IMR-90 (cell line): ENCODE measurements around the gene CHN2. TPM values are rescaled to one million over a fixed set of nuclear protein-coding genes. Genes with fewer than 3 reads are reported as not detected.

ENCODE experiments used
- ATAC-seq: fragments of 200-7000 bp; cut with Tn5 transposase; 2 replicates; pipeline ENCODE4 v1.9.1; 2020; ENCODE audit warnings: low read depth, mild to moderate bottlenecking, moderate library complexity
- BruUV-seq: library from RNA; stranded (reverse); fragments of 400-500 nt; replicated peaks from 2 replicates; lab custom pipeline; 2021; lab: Mats Ljungman, UMichigan
- CTCF ChIA-PET: fragments of 300-600 bp; formaldehyde crosslinking; extraction: SDS; loops from one replicate; lab custom pipeline; 2021; ENCODE audit warnings: antibody characterized with exemption; lab: Yijun Ruan, JAX
- POLR2A ChIA-PET: fragments of 300-600 bp; sonication (Branson Sonifier 250); formaldehyde crosslinking; loops from one replicate; lab custom pipeline; 2022; ENCODE audit warnings: antibody characterized with exemption; ENCODE audit not compliant: unreplicated experiment; lab: Charles Lee
- DNase-seq: peaks from one replicate; pipeline ENCODE4 v3.0.0; 2013
- H2AFZ ChIP-seq: replicated peaks from 2 replicates; pipeline ENCODE3; 2013; ENCODE audit warnings: low read length, mild to moderate bottlenecking; ENCODE audit not compliant: poor library complexity
- H2AK5ac ChIP-seq: 2 replicates; pipeline ENCODE4 v1.6.1; 2013; ENCODE audit warnings: low read depth, low read length, inconsistent platforms
- H2AK9ac ChIP-seq: replicated peaks from 2 replicates; pipeline ENCODE3; 2013; ENCODE audit warnings: mild to moderate bottlenecking, low read depth, low read length, moderate library complexity; ENCODE audit not compliant: poor library complexity
- H2BK120ac ChIP-seq: 2 replicates; pipeline ENCODE4 v1.6.1; 2013; ENCODE audit warnings: low read depth, low read length, inconsistent platforms
- H2BK15ac ChIP-seq: 3 replicates; pipeline ENCODE4 v1.6.1; 2013; ENCODE audit warnings: low read depth, low read length, inconsistent platforms
- H2BK20ac ChIP-seq: 2 replicates; pipeline ENCODE4 v1.6.1; 2013; ENCODE audit warnings: low read depth, mild to moderate bottlenecking, inconsistent platforms, low read length, moderate library complexity
- H2BK5ac ChIP-seq: 2 replicates; pipeline ENCODE4 v1.6.1; 2013; ENCODE audit warnings: mild to moderate bottlenecking, low read depth, low read length, inconsistent platforms; ENCODE audit not compliant: poor library complexity, severe bottlenecking
- H3K14ac ChIP-seq: replicated peaks from 2 replicates; pipeline ENCODE4 v1.6.1; 2013; ENCODE audit warnings: low read depth, low read length, inconsistent platforms
- H3K18ac ChIP-seq: 2 replicates; pipeline ENCODE4 v1.6.1; 2013; ENCODE audit warnings: low read depth, low read length, control low read depth
- H3K23ac ChIP-seq: 2 replicates; pipeline ENCODE4 v1.6.1; 2013; ENCODE audit warnings: low read depth, low read length, inconsistent platforms
- H3K27ac ChIP-seq: 2 replicates; pipeline ENCODE4 v1.5.1; 2013; ENCODE audit warnings: mild to moderate bottlenecking, control low read depth, low read length; ENCODE audit not compliant: insufficient read depth
- H3K27me3 ChIP-seq: 2 replicates; pipeline ENCODE4 v1.6.1; 2013; ENCODE audit warnings: low read length; ENCODE audit not compliant: control insufficient read depth, insufficient read depth
- H3K36me3 ChIP-seq: 2 replicates; pipeline ENCODE4 v1.6.1; 2013; ENCODE audit warnings: low read length, mixed read lengths; ENCODE audit not compliant: control insufficient read depth, insufficient read depth
- H3K4ac ChIP-seq: 2 replicates; pipeline ENCODE4 v1.6.1; 2013; ENCODE audit warnings: low read depth, low read length, inconsistent platforms
- H3K4me1 ChIP-seq: 2 replicates; pipeline ENCODE4 v1.6.1; 2013; ENCODE audit warnings: low read length, mixed read lengths; ENCODE audit not compliant: control insufficient read depth, insufficient read depth
- H3K4me2 ChIP-seq: 2 replicates; pipeline ENCODE4 v1.6.1; 2013; ENCODE audit warnings: low read depth, mild to moderate bottlenecking, control low read depth, low read length, moderate library complexity
- H3K4me3 ChIP-seq: 2 replicates; pipeline ENCODE4 v1.5.1; 2013; ENCODE audit warnings: low read depth, mild to moderate bottlenecking, control low read depth, low read length, moderate library complexity; ENCODE audit not compliant: insufficient read depth
- H3K56ac ChIP-seq: 2 replicates; pipeline ENCODE4 v1.6.1; 2013; ENCODE audit warnings: low read length, inconsistent platforms; ENCODE audit not compliant: insufficient read depth; ENCODE audit errors: extremely low read depth
- H3K79me1 ChIP-seq, 2 experiments: 2 replicates each; pipeline ENCODE4 v1.6.1; 2013; ENCODE audit warnings: low read length in 2 of 2, inconsistent platforms in 1 of 2, low read depth in 1 of 2
- H3K9ac ChIP-seq: 2 replicates; pipeline ENCODE4 v1.6.1; 2013; ENCODE audit warnings: low read depth, low read length, control low read depth
- H3K9me1 ChIP-seq: 2 replicates; pipeline ENCODE4 v1.6.1; 2013; ENCODE audit warnings: low read length, inconsistent platforms; ENCODE audit not compliant: insufficient read depth
- H3K9me3 ChIP-seq: 2 replicates; pipeline ENCODE4 v1.6.1; 2013; ENCODE audit warnings: low read length; ENCODE audit not compliant: control insufficient read depth, insufficient read depth
- H4K20me1 ChIP-seq: 2 replicates; pipeline ENCODE4 v1.6.1; 2013; ENCODE audit warnings: low read length, inconsistent platforms; ENCODE audit not compliant: insufficient read depth
- H4K5ac ChIP-seq: 2 replicates; pipeline ENCODE4 v1.6.1; 2013; ENCODE audit warnings: mild to moderate bottlenecking, low read depth, low read length, control low read depth
- H4K8ac ChIP-seq, 2 experiments: 2 replicates each; pipeline ENCODE4 v1.6.1; 2013; ENCODE audit warnings: low read depth in 2 of 2, low read length in 2 of 2, control low read depth in 1 of 2, inconsistent platforms in 1 of 2
- H4K91ac ChIP-seq: 2 replicates; pipeline ENCODE4 v1.6.1; 2013; ENCODE audit warnings: low read depth, low read length, inconsistent platforms; ENCODE audit not compliant: insufficient read depth
- FOS ChIP-seq: fragments of 150-350 bp; IDR thresholded peaks from 2 replicates; pipeline ENCODE4 v1.6.1; 2016; ENCODE audit warnings: low read depth, low read length
- MAZ ChIP-seq: IDR thresholded peaks from 2 replicates; pipeline ENCODE4 v1.6.1; 2012; ENCODE audit warnings: low read depth, mild to moderate bottlenecking, low read length, improper control_type of control experiment, moderate library complexity, borderline replicate concordance
- RAD21 ChIP-seq: IDR thresholded peaks from 2 replicates; pipeline ENCODE4 v1.6.1; 2012; ENCODE audit warnings: low read length, improper control_type of control experiment
- WGBS, 2 experiments: methylation state at CpG; one replicate each; pipeline versions ENCODE4 v1.1.5 to v1.1.7; 2013; ENCODE audit warnings: missing lambda C conversion rate in 2 of 2; ENCODE audit not compliant: insufficient read length in 1 of 2; ENCODE audit errors: extremely low coverage in 2 of 2; 5-methylcytosine and 5-hydroxymethylcytosine counted together
- dilution Hi-C: fragments of 300-500 bp; cut with HindIII; formaldehyde crosslinking; loops from one replicate; pipeline ENCODE4 v1.14.3; 2018; ENCODE audit warnings: low sequenced_read_pairs; ENCODE audit not compliant: unreplicated experiment
- in situ Hi-C: fragments of 300-500 bp; cut with MboI; formaldehyde crosslinking; loops from 3 replicates; pipeline ENCODE4 v1.14.3; 2019; ENCODE audit warnings: low sequenced_read_pairs, inconsistent platforms, mixed read lengths
- intact Hi-C: fragments of 100-400 bp; cut with micrococcal nuclease; formaldehyde crosslinking; loops from 2 replicates; pipeline ENCODE4 v1.10.0; 2022
- polyA plus RNA-seq, 3 experiments: library from polyadenylated mRNA; depleted of rRNA; stranded (reverse); fragments of >200 nt; gene quantifications; 2 replicates each; pipeline ENCODE4 v1.2.3, GENCODE V29; 2012; ENCODE audit warnings: low replicate concordance in 1 of 3
- total RNA-seq: library from RNA; depleted of rRNA; stranded (reverse); fragments of >200 nt; gene quantifications from 2 replicates; pipeline ENCODE4 v1.2.3, GENCODE V29; 2012

CHN2 gene
- total and polyA plus RNA-seq, 2 of the 4 experiments (the other 2 are of a cell fraction) = not detected

GRCh38 chr7:29454899-29455451, 260.4 kb downstream of the CHN2 start:
- Histone ChIP-seq H3K4ac (no peak overlapping the region), H3K36me3 (no peaks in the 10 kb centered on the region), H2BK15ac (no peak overlapping the region), H3K27me3 (no peaks in the 10 kb centered on the region), H3K27ac (no peak overlapping the region), H3K18ac (no peak overlapping the region), H3K4me3 (no peak overlapping the region), H3K9me3 (no peaks in the 10 kb centered on the region), H4K8ac (no peak overlapping the region), H2AK9ac (no peak overlapping the region), H3K9me1 (no peaks in the 10 kb centered on the region), H2BK20ac (no peak overlapping the region), H4K91ac (no peak overlapping the region), H4K20me1 (no peaks in the 10 kb centered on the region), H3K79me1 (no peaks in the 10 kb centered on the region), H3K23ac (no peak overlapping the region), H4K5ac (no peak overlapping the region), H3K14ac (no peak overlapping the region), H2AFZ (no peak overlapping the region), H2AK5ac (no peak overlapping the region), H2BK5ac (no peak overlapping the region), H2BK120ac (no peak overlapping the region), H3K4me1 (no peaks in the 10 kb centered on the region), H3K9ac (no peak overlapping the region), H3K4me2 (no peak overlapping the region), H3K56ac (no peak overlapping the region)
- no peak for ATAC-seq
- POLR2A ChIA-PET = no interaction called here
- CTCF ChIA-PET = interaction anchor here (0.6 kb wide), 1 partner anchor 20 kb away, joined by 3 read pairs; no protein-coding TSS in a partner anchor
- no TSS peak for BruUV-seq
- intact Hi-C loops (no loop called here), dilution Hi-C loops (no loop called here), in situ Hi-C loops (no loop called here)
- TF ChIP-seq FOS = no peak
- TF ChIP-seq MAZ = no peak
- no peak for TF ChIP-seq RAD21
- WGBS, 2 experiments = 100% methylated on average over 1 of the region's 5 CpGs; no CpG with 5 or more reads in 1 of the 2 experiments
- DNase-seq = no peak
